Activated T-cell treated with anti-CD3 and anti-CD28 coated beads for 1 hour (primary cell): Measurements from ENCODE around the gene PLK3.
A peak's percentile ranks its signal among the peaks of the same experiment; 100 is the strongest.
"Not testable (repeated sequence)": the region's sequence is repeated elsewhere in the genome, so short reads cannot be mapped to it uniquely, and the experiment has no call there.

Experiments used
- DNase-seq: peaks from one replicate; pipeline ENCODE4 v3.0.0-alpha.2; 2020; ENCODE audit warnings: low read depth

The PLK3 gene

DNA sequence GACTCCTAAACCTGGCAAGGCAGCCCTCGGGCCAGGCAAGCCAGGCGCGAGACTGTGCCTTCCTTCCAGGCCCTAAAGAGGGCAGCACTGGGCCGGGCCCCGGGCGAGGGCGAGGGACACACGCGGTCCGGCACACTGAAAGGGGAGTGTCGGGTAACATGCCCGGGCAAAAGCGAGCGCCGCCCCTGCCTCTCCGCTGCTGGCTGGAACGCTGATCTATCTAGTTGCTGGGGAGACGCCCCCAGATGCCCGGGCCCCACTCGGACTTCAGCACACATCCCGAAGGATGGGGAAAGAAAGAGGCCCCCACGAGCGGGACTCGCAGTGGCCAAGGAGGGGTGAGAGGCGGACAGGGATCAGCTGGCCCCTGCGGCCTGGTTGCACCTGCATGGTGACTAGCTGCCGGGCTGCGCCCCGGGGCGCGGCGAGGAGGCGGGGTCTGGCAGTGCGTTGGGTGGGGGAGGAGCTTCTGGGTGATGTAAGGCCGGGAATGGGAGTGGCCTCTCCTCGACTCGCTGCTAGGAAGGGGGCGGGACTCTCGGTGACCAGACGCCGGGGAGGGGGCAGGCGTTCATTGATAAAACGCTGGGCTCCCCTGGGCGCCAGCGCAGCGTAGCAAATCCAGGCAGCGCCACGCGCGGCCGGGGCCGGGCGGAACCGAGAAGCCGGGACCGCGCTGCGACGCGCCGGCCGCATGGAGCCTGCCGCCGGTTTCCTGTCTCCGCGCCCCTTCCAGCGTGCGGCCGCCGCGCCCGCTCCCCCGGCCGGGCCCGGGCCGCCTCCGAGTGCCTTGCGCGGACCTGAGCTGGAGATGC lies at the start of gene PLK3:
PLK3 (plus strand) TSS at position 608 of the 815 bp plus-strand sequence; CDS start at position 695, 87 bp downstream.
- peak; percentile 96 for DNase-seq

DNA sequence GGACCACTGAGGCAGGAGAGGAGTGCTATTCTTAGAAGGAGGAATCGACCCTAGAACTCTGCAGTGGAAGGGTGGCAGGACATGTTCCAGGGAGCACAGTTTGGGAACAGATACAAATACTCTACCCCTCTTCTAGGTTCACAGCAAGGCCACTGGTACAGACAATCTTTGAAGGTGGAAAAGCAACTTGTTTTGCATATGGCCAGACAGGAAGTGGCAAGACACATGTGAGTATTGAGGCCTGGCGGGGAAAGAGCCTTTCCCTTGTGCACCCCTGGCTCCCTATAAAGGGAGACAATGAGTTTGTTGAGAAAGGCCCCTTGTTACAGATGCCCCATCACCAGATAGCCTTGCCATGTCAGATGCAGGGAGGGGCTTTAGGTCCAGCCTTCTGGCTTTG lies 42.8 kb upstream of the PLK3 start:
- DNase-seq, result no peak

DNA sequence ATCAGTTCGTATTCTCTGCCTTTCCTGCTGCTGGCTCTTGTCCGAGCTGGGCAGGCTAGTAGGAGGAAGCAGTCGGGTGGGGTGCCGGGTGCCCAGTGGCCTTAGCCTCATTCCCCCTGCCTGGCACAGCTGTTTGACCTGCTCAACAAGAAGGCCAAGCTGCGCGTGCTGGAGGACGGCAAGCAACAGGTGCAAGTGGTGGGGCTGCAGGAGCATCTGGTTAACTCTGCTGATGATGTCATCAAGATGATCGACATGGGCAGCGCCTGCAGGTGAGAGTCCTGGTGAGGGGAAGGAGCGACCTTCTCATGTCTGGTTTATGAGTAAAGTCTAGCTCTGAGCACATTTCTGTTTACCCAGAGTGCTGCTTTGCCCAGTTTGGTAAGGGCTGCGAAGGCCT lies 41.1 kb upstream of the PLK3 start:
- DNase-seq, result no peak

DNA sequence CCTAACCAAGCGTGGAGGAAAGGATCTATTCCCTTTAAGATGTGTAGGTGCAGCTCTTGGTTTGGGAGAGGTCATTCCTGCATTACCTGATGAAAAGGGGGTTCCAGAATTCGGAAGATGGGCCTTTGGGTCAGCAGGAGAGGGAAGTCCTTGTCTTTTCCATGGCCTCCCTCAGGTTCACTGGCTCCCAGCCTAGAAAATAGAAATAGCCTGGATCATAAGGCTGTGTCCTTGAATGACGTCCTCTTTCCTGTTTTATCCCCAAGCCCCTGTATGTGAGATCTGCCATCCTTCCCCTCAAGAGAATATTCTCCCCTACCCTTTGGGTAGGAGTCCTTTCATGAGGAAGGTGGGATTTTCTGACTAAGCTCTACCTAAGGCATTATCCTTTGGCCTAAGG lies 39.3 kb upstream of the PLK3 start:
- no peak for DNase-seq

DNA sequence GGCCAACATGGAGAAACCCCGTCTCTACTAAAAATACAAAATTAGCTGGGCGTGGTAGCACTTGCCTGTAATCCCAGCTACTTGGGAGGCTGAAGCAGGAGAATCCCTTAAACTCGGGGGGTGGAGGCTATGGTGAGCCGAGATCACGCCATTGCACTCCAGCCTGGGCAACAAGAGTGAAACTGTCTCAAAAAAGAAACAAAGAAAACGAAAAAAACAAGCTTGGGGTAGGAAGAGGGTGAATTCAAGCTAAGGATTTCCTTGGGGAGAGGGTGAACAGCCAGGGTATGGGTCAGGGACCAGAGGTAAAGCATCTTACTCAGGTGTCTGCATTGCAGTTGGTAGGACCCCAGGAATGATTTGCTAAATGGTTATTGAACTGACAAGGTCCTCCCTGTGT lies 33.8 kb upstream of the PLK3 start:
- not testable (repeated sequence) for DNase-seq

DNA sequence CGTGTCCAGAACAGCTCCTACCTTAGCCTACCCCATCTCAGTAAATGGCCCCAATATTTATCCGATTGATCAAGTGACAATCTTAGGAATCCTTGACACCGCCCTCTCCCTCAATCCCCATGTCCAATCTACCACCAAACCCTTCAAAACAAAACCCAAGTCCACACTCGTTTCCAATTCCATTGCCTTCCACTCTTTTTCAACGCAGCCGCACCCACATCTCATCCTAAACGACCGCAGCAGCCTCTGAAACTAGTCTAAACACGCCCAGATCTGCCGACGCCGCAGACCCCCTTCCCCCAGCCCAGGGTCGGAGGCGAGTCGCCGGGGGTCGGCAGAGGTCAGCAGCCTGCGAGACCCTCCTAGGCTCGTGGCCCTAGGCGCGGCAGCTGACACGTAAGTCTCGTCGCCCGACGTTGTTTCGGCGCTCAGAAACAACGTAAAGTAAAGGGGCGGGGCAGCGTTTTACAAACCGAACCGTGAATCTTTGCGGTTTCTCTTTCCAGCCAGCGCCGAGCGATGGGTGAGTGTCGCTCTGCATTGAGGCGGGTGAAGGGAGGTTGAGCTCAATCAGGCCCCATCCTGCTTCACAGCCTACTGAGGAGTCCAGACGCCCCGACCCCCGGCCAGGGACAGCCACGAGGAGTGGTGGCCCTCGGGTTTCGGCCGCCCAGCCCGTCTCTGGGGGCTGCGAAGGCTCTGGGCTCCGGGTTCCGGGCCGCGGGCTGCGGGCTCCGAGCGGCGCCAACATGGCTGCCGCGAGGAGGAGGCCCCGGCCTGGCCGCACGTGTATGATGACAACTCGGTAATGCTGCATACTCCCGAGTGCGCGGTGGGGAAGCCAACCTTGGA lies 24.9 kb upstream of the PLK3 start, which contains the start of gene RPS8:
RPS8 (plus strand) TSS at position 463 of the 852 bp plus-strand sequence; CDS start at position 520, 57 bp downstream.
- peak; percentile 80 for DNase-seq

DNA sequence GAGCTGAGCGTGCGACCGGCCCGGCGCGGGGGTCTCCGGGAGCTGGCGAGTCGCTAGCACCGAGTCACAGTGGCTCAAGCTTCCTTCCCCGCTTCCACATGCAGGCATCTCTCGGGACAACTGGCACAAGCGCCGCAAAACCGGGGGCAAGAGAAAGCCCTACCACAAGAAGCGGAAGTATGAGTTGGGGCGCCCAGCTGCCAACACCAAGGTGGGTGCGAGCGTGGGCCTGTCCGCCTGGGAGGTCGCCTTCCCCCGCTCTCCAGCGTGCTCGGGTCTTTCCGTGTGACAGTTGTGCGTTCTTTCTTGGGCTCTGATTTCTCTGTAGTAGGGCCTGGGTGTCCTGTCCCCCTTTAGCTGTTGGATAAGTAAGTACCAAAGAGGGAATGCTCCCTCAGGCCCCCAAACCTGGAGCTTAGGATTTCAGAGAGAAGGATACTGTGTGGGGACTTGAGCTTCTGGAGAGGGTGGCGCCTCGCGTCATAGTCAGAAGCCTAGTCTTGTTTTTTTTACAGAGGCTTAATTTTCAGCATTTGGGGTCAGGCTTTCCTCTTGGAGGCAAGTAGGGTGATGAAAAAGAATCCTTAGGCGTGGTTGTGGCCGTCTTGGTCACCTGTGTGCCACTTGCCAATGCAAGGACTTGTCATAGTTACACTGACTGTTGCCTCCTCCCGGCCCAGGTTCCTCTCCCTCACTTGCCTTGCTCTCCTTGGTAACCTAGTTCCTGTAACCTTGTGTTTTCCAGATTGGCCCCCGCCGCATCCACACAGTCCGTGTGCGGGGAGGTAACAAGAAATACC lies 24.0 kb upstream of the PLK3 start:
- peak; percentile 30 for DNase-seq

DNA sequence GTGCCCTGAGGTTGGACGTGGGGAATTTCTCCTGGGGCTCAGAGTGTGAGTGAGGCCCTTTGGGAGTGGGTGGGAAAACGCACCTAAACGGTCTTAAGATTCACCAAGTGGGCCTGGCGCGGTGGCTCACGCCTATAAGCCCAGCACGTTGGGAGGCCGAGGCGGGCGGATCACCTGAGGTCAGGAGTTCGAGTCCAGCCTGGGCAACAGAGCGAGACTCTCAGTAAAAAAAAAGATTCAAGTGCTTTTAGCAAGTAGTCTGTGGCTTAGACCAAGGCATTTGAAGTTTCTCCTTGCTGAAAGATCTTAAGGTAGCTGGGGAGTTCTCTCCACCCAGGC lies 23.5 kb upstream of the PLK3 start:
- no peak for DNase-seq

DNA sequence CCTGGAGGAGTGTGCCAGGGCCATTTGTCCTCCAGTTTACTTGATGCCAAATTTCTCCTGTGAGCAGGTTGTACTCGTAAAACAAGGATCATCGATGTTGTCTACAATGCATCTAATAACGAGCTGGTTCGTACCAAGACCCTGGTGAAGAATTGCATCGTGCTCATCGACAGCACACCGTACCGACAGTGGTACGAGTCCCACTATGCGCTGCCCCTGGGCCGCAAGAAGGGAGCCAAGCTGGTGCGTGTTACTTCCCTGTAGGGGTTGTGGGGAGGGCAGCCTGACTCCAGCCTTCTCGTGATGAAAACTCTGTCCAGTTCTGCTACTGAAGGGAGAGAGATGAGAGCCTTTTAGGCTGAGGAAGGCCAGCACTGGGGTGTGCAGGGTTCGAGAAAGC lies 22.6 kb upstream of the PLK3 start:
- no peak for DNase-seq

DNA sequence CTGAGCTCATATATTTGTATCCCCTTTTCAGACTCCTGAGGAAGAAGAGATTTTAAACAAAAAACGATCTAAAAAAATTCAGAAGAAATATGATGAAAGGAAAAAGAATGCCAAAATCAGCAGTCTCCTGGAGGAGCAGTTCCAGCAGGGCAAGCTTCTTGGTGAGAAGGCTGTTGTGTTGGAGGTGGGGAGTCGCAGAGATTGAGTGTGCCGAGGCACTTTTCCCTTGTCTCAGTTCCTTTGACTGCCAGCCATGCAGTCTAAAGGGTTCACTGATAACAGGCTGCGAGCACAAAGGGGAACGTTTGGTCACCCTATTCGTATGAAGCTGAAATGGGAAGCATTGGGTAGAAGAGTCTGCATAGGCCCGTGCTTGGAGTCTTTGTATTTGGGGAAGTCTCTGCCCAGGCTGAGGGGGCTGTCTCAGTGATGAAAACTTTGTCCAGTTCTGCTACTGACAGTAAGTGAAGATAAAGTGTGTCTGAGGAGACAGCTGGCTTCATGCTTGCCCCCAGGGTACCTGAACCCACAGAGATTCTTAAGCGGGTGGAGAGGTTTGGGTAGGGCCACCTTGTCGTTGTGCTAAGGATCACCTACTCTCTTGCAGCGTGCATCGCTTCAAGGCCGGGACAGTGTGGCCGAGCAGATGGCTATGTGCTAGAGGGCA lies 22.1 kb upstream of the PLK3 start:
- DNase-seq, result no peak

DNA sequence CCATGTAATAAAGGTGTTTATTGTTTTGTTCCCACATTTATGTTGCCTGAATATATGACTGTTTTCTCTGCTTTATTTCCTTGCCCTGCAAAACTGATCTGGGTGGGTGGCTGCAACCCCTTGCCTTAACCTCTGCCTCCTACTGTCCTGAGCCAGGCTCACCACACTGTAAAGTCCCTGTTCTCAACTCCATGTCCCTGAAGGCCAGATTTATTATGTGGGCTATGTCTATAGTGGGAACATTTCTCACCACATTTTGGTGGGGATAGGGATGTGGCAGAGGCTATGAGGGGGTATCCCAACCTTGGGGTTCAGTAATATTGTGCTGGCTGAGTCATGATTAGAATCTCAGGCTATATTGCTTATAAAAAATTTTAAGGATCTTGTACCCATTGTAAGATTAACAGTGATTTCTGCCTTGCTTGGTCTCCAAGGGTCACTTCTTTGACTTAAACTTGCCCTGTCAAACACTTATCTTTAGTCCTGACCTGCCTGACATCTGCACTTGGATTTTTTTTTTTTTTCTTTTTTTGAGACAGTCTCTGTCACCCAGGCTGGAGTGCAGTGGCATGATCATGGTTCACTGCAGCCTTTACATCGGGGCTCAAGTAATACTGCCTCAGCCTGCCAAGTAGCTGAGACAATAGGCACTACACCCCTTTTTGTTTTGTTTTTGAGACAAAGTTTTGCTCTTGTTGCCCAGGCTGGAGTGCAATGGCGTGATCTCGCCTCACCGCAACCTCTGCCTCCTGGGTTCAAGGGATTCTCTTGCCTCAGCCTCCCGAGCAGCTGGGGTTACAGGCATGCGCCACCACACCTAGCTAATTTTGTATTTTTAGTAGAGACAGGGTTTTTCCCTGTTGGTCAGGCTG lies 21.2 kb upstream of the PLK3 start:
- DNase-seq, result no peak

DNA sequence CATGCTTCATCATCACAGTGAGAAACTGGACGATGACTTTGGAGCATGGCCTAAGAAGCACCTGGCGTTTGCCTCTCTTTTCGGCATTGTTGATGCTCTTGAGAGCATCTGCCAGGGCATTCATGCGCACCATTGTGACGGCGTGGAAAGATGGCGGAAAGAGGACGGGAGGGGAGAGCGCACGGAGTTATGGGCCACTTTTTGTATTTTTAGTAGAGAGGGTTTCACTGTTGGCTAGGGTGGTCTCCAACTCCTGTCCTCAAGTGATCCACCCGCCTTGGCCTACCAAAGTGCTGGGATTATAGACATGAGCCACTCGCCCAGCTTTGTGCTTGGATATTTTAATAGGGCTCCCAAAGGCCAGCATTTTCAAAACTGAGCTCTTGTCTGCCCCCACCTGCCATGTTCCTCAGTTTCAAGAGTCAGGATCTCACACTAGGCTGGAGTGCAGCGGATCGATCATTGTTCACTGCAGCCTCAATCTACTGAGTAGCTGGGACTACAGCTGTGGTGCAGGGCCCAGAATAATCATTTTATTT lies 19.5 kb upstream of the PLK3 start:
- DNase-seq, result no peak

DNA sequence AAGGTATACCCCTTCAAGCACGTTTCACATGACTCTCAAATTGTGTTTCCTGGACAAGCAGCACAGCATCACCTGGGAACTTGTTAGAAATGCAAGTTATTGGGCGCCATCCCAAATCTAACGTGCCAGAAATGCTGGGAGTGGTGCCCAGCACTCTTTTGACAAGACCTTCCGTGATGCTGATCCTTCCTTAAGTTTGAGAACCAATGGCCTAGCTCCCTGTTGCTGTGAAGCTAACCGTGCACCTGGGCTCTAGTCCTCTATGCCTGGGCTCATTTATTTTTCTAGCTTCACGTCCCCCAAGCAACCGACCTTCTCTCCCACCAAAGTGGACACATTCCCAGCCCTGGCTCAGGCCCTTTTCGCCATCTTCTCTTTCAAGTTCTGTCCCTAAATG lies 16.5 kb upstream of the PLK3 start:
- no peak for DNase-seq

DNA sequence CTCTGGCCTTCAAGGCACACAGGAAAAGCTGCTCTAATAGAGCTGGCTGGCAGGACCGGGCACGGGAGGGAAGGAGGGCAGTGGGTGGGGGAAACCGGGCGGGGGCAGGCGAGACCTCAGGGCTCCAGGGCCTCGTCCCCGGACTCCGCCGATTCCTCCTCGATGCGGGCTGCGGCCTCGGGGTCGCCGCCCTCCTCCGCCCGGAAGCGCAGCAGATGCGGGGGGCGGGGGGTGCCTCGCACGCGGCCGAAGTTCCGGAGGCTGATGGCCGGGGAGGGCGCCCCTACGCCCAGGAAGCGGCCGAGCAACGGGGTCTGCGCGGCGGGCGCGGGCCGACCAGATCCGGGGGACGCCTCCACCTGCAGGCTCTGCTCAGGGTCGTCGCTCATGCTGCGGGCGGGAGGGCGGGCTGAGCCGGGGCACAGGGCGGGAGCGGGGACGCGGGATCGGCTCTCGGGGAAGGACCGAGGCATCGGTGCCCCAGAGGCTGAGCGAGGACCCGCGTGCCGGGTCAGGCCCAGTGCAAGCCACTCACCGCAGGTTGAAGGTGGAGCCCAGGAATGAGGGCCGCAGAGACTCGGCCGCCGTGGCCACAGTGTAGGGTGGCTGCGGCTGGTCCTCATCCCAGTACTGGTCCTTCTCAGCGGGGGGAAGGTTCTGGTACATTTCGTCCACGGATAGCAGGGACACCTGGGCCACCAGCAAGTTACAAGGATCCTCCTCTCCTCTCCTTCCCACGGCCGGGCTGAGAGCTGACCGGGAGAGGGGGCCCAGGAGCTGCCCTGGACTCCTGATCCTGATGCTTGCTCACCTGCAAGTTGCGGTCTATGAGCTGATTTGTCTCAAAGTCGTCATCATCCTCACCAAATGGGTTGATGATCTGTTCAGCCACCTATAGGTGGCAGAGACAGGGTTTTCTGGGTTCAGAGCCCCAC lies 15.8 kb upstream of the PLK3 start:
- DNase-seq, result no peak

DNA sequence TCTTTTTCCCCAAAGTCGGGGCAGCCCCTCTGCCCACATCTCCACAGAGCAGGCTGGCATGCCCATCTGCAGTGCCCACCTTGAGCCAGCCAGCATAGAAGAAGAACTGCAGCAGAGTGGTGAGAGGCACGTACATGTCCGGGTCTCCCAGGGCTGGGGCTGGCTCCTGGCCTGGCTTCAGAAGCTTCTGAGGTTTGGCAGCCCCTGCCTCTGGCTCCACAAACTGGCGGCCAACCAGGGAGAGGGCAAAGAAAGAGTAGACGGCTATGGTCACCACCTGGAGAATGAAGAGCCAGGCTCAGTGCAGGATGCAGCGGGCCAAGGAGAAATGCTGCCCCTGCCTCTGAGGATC lies 15.2 kb upstream of the PLK3 start:
- DNase-seq, result no peak

DNA sequence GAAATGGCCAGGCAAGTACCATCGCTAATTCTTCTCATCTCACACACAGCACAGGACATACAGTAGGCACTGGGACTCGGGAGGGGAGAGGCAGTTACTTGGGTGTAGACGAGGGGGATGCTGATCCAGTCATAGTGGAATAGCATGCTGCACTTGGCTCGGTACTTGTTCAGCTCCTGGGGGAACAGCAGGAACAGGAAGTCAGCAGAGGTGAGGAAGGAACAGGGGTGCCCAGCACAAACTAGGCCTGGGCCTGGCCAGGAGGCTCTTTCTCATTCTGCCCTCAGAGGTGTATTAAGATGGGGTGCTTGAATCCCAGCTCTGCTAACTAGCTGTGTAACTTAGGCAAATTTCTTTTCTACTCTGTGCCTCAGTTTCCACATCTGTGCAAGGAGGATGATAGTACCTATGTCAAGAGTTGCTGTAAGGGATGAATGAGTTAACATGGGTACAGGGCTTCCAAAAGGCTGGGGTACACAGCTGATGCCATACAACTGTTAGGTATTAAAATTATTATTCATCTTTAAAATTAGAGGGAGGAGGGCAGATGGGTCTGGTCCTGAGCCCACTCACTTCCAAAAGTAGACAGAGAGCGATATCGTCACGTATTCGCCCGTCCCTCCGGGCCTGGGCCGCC lies 14.6 kb upstream of the PLK3 start:
- no peak for DNase-seq

DNA sequence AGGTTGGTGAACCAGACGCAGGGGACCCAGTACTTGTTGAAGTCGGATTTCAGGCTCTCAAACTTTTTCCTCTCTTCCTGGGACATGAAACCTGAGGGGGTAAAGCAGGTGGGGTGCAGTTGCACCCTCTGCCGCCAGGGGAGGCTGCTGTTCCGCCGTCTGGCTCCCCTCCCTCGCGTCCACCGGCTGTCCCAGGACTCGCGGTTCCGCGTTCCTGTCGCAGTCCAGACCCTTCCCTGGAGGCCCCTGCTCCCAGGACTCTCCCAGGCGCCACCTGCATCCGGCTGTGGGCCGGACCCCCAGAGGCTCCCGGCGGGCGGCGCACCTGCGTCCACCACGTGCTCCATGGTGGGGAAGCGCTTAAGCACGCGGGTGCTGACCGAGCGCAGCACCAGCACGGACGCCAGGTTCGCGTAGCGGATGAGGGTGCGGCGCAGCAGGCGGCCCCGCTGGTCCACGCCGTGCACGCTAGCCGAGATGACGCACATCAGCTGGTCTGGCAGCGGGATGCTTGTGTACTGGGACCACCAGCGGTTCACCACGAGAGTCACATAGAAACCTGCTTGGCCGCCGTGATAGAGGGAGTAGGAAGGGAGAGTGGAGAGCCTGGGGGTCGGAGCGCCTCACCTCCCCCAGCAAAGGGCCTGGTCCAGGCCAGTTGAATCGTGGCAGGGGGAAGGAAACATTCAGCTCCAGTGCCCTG lies 13.9 kb upstream of the PLK3 start:
- peak; percentile 70 for DNase-seq

DNA sequence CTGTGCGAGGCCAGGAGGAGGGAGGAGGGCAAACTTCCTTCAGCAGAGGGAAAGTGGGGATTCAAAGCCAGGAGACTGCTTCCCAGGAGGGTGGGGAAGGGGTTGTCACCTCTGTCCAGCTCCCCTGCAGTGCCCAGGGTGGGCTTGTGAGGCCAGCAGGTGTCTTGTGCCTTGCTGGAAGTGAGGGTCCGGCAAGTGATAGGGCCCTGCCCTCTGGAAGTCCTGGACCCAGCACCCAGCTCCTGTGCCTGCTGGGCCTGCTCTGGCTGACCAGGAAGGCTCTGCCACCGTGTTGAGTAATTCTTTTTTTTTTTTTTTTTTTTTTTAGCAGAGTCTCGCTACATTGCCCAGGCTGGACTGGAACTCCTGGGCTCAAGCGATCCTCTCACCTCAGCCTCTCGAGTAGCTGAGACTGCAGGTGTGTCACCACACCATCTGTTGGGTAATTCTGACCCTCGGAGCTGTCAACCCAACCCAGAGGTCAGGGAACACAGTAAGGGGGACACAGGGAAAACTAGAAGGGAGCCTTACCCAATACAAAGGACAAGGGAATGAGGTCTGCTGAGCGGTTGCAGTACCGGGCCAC lies 13.2 kb upstream of the PLK3 start:
- DNase-seq, result no peak
